ENCODE measurements around the gene CPA3. TPM values are rescaled to one million over a fixed set of nuclear protein-coding genes. Genes with fewer than 3 reads are reported as not detected.

Gene CPA3
- total and polyA plus RNA-seq, 4 donors: 0.42 to 8.6 (median 1.9) TPM; not detected in 1

DNA sequence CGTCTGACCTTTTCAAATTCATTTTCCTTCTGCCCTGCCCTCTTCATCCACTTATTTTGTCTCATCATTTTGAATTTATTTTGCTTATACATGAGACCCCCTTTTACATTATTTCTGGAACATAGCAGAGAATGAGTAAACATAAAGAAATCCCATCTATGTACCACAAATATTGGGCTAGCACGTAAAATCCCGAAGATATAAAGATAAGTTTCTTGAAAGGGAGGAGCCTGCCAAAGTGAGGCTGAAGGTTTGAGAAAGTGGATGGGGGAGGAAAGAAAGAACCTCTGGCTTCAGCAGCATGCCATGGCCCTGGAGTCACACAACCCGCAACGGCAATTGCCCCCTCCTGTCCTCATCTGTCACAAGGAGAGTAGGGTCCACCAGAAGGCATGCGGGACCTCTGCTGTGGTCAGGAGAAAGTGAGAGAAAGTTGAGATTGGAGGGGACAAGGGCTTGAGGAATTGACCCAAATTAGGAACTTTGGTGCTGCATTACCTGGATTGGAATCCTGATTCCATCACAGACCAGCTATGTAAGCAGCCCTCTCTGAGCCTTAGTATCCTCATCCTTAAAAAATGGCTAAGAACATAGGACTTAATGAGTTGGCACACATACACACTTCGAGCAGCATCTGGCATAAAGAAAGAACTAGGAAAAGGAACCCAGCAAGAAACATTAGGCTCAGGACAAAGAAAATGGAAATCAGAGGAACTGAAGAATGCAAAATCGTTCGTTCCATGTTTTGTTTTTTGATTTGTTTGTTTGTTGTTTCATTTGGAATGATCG is 72.6 kb downstream of the CPA3 start:
- peaks cover 0 to 6% (median 0%) of the 10 kb centered on the region in 4 donors for H3K27me3 ChIP-seq (ENCODE audit: control insufficient read depth in 4 of 4, insufficient read depth in 4 of 4, low read length in 3 of 4)
- TF ChIP-seq YY1 (IDR thresholded peaks at IDR 0.05) (no peak), RXRA (IDR thresholded peaks at IDR 0.05) (no peak), GABPA (IDR thresholded peaks at IDR 0.05 in 1 of 2, conservative IDR thresholded peaks at IDR 0.05 in 1 of 2) (no peak), HNF4G (IDR thresholded peaks at IDR 0.05) (no peak), SP1 (IDR thresholded peaks at IDR 0.05) (no peak), FOXA2 (IDR thresholded peaks at IDR 0.05) (no peak), RAD21 (IDR thresholded peaks at IDR 0.05) (no peak)
- TF ChIP-seq, protein P1, sequence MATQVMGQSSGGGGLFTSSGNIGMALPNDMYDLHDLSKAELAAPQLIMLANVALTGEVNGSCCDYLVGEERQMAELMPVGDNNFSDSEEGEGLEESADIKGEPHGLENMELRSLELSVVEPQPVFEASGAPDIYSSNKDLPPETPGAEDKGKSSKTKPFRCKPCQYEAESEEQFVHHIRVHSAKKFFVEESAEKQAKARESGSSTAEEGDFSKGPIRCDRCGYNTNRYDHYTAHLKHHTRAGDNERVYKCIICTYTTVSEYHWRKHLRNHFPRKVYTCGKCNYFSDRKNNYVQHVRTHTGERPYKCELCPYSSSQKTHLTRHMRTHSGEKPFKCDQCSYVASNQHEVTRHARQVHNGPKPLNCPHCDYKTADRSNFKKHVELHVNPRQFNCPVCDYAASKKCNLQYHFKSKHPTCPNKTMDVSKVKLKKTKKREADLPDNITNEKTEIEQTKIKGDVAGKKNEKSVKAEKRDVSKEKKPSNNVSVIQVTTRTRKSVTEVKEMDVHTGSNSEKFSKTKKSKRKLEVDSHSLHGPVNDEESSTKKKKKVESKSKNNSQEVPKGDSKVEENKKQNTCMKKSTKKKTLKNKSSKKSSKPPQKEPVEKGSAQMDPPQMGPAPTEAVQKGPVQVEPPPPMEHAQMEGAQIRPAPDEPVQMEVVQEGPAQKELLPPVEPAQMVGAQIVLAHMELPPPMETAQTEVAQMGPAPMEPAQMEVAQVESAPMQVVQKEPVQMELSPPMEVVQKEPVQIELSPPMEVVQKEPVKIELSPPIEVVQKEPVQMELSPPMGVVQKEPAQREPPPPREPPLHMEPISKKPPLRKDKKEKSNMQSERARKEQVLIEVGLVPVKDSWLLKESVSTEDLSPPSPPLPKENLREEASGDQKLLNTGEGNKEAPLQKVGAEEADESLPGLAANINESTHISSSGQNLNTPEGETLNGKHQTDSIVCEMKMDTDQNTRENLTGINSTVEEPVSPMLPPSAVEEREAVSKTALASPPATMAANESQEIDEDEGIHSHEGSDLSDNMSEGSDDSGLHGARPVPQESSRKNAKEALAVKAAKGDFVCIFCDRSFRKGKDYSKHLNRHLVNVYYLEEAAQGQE (IDR thresholded peaks at IDR 0.05): no peak
- TF ChIP-seq, protein P2, sequence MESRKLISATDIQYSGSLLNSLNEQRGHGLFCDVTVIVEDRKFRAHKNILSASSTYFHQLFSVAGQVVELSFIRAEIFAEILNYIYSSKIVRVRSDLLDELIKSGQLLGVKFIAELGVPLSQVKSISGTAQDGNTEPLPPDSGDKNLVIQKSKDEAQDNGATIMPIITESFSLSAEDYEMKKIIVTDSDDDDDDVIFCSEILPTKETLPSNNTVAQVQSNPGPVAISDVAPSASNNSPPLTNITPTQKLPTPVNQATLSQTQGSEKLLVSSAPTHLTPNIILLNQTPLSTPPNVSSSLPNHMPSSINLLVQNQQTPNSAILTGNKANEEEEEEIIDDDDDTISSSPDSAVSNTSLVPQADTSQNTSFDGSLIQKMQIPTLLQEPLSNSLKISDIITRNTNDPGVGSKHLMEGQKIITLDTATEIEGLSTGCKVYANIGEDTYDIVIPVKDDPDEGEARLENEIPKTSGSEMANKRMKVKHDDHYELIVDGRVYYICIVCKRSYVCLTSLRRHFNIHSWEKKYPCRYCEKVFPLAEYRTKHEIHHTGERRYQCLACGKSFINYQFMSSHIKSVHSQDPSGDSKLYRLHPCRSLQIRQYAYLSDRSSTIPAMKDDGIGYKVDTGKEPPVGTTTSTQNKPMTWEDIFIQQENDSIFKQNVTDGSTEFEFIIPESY (IDR thresholded peaks at IDR 0.05): no peak
- TF ChIP-seq, protein P3, sequence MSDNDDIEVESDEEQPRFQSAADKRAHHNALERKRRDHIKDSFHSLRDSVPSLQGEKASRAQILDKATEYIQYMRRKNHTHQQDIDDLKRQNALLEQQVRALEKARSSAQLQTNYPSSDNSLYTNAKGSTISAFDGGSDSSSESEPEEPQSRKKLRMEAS (IDR thresholded peaks at IDR 0.05): no peak
- 79% methylated on average over 10 of the region's 10 CpGs for WGBS

DNA sequence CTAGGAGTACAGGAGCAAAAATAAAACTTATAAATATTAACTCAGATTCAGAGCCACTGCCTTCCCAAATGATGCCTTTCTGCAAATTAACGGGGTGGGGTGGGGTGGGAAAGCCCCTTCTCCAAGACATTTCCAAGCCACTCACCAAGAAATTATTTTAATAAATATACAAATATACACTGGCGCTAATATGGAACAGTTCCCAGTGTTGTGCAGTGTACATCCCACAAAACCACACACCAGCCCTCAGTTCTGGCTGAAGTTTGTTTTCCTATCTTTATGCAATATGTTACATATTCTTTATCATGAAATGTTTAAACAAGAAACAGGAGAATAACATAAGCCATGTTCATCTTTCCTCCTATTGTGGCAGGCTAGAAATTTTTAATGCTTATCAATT is 73.2 kb downstream of the CPA3 start:
- no peak overlapping the region for H3K4me3 ChIP-seq (ENCODE audit: low read depth in 1 of 3, low read length in 3 of 3)
- no peak overlapping the region for H3K27ac ChIP-seq (ENCODE audit: low read depth in 1 of 2, low read length in 2 of 2)
- DNase-seq (ENCODE audit: low spot score): no peak
- no peaks in the 10 kb centered on the region for H3K9me3 ChIP-seq (ENCODE audit: control insufficient read depth in 4 of 4, low read length in 3 of 4)
- H3K36me3 ChIP-seq (ENCODE audit: control insufficient read depth in 4 of 4, insufficient read depth in 3 of 4, low read depth in 1 of 4, low read length in 3 of 4): no peaks in the 10 kb centered on the region
- H3K4me1 ChIP-seq (ENCODE audit: control insufficient read depth in 4 of 4, insufficient read depth in 4 of 4, low read length in 3 of 4): no peaks in the 10 kb centered on the region
- peaks cover 0 to 6% (median 0%) of the 10 kb centered on the region in 4 donors for H3K27me3 ChIP-seq (ENCODE audit: control insufficient read depth in 4 of 4, insufficient read depth in 4 of 4, low read length in 3 of 4)
- WGBS: 87% methylated on average over 2 of the region's 2 CpGs
- no peak overlapping the region for H3K9ac ChIP-seq (ENCODE audit: low read depth in 1 of 2, low read length in 2 of 2)
- TF ChIP-seq HNF4A (conservative IDR thresholded peaks at IDR 0.05) (no peak), NR2F2 (IDR thresholded peaks at IDR 0.05) (no peak), HNF4G (IDR thresholded peaks at IDR 0.05) (no peak), RXRA (IDR thresholded peaks at IDR 0.05) (no peak)
- TF ChIP-seq, protein P4, sequence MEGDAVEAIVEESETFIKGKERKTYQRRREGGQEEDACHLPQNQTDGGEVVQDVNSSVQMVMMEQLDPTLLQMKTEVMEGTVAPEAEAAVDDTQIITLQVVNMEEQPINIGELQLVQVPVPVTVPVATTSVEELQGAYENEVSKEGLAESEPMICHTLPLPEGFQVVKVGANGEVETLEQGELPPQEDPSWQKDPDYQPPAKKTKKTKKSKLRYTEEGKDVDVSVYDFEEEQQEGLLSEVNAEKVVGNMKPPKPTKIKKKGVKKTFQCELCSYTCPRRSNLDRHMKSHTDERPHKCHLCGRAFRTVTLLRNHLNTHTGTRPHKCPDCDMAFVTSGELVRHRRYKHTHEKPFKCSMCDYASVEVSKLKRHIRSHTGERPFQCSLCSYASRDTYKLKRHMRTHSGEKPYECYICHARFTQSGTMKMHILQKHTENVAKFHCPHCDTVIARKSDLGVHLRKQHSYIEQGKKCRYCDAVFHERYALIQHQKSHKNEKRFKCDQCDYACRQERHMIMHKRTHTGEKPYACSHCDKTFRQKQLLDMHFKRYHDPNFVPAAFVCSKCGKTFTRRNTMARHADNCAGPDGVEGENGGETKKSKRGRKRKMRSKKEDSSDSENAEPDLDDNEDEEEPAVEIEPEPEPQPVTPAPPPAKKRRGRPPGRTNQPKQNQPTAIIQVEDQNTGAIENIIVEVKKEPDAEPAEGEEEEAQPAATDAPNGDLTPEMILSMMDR (IDR thresholded peaks at IDR 0.05; ENCODE audit: low read depth, low read length, missing input control): no peak
- TF ChIP-seq, protein P3 (IDR thresholded peaks at IDR 0.05): no peak
- TF ChIP-seq, protein P5, sequence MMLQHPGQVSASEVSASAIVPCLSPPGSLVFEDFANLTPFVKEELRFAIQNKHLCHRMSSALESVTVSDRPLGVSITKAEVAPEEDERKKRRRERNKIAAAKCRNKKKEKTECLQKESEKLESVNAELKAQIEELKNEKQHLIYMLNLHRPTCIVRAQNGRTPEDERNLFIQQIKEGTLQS (IDR thresholded peaks at IDR 0.05): no peak
- TF ChIP-seq, protein P2 (IDR thresholded peaks at IDR 0.05): no peak

More for the DNA sequence above, 72.6 kb downstream of the CPA3 start:
- Histone ChIP-seq H3K9me3 (ENCODE audit: control insufficient read depth in 4 of 4, low read length in 3 of 4) (no peaks in the 10 kb centered on the region), H3K4me3 (ENCODE audit: low read depth in 1 of 3, low read length in 3 of 3) (no peak overlapping the region), H3K36me3 (ENCODE audit: control insufficient read depth in 4 of 4, insufficient read depth in 3 of 4, low read depth in 1 of 4, low read length in 3 of 4) (no peaks in the 10 kb centered on the region), H3K27ac (ENCODE audit: low read depth in 1 of 2, low read length in 2 of 2) (no peak overlapping the region), H3K4me1 (ENCODE audit: control insufficient read depth in 4 of 4, insufficient read depth in 4 of 4, low read length in 3 of 4) (no peaks in the 10 kb centered on the region), H3K9ac (ENCODE audit: low read depth in 1 of 2, low read length in 2 of 2) (no peak overlapping the region)
- no peak for DNase-seq (ENCODE audit: low spot score)

Measured in liver (tissue), 9 donors.